Gastroesophageal sphincter (tissue), 4 donors: ENCODE results near the gene SMOC1. TPM values are rescaled to one million over a fixed set of nuclear protein-coding genes. Genes with fewer than 3 reads are reported as not detected.
A peak's percentile ranks its signal among the peaks of the same experiment; 100 is the strongest.

Experiments
- ATAC-seq: fragments of 150-250 bp; one replicate; pipeline ENCODE4 v1.9.1; 2016; ENCODE audit warnings: mild to moderate bottlenecking, moderate library complexity
- H3K27ac ChIP-seq, 4 donors: fragments of 200-600 bp; sonication (generic) in 3 of 4; 1 replicate in 3 of 4; 2 replicates in 1 of 4; pipeline ENCODE4 v1.5.1; 2016 to 2019
- H3K27me3 ChIP-seq: fragments of 200-600 bp; sonication (generic); one replicate; pipeline ENCODE4 v1.5.1; 2019
- H3K36me3 ChIP-seq, 2 donors: fragments of 200-600 bp; sonication (generic); one replicate each; pipeline ENCODE4 v1.5.1; 2019; ENCODE audit warnings: control low read depth in 1 of 2
- H3K4me1 ChIP-seq, 3 donors: fragments of 200-600 bp; sonication (generic); 1 replicate in 2 of 3; 2 replicates in 1 of 3; pipeline ENCODE4 v1.5.1; 2016 to 2019; ENCODE audit warnings: control low read depth in 2 of 3
- H3K4me3 ChIP-seq, 2 donors: fragments of 200-600 bp; sonication (generic); one replicate each; pipeline ENCODE4 v1.5.1; 2019; ENCODE audit warnings: mild to moderate bottlenecking in 1 of 2, moderate library complexity in 1 of 2
- H3K9me3 ChIP-seq, 3 donors: fragments of 200-600 bp; sonication (generic); one replicate each; pipeline ENCODE4 v1.5.1; 2017 to 2019; ENCODE audit warnings: control low read depth in 2 of 3
- CTCF ChIP-seq, 4 experiments: fragments of 200-600 bp in 2 of 4; fragments of 450-650 bp in 2 of 4; sonication (generic) in 1 of 4; IDR thresholded peaks; one replicate each; pipeline ENCODE4 v1.5.1; 2017 to 2019; ENCODE audit warnings: antibody characterized with exemption in 4 of 4, mild to moderate bottlenecking in 2 of 4, moderate library complexity in 2 of 4
- EP300 ChIP-seq: sonication (generic); formaldehyde crosslinking; IDR thresholded peaks from one replicate; pipeline ENCODE4 v1.6.1; 2017; ENCODE audit warnings: antibody characterized with exemption, mild to moderate bottlenecking
- POLR2A ChIP-seq, 2 donors: fragments of 450-650 bp; IDR thresholded peaks; one replicate each; pipeline ENCODE4 v1.6.1; 2017; ENCODE audit warnings: antibody characterized with exemption in 2 of 2, mild to moderate bottlenecking in 2 of 2, moderate library complexity in 1 of 2
- POLR2AphosphoS5 ChIP-seq: sonication (generic); formaldehyde crosslinking; IDR thresholded peaks from one replicate; pipeline ENCODE4 v1.6.1; 2017; ENCODE audit warnings: antibody characterized with exemption
- WGBS, 2 donors: methylation state at CpG; one replicate each; pipeline ENCODE4 v1.1.5; 2018; ENCODE audit warnings: low coverage in 1 of 2; 5-methylcytosine and 5-hydroxymethylcytosine counted together
- total RNA-seq, 4 donors: library from RNA; depleted of rRNA; stranded (reverse); fragments of >200 nt; gene quantifications; one replicate each; pipeline ENCODE4 v1.1.0, GENCODE V29; 2016

SMOC1 gene
- total RNA-seq, 4 donors from 2014 or later, result 0.19 to 11.8 (median 0.31) TPM; not detected in 1

GRCh38 chr14:69982886-69983285, 103.7 kb downstream of the SMOC1 start:
- H3K36me3 ChIP-seq, result no peaks in the 10 kb centered on the region
- TF ChIP-seq EP300 (no peak), POLR2A (IDR thresholded peaks at IDR 0.05) (no peak), POLR2AphosphoS5 (no peak), CTCF (IDR thresholded peaks at IDR 0.05) (no peak)
- 57% methylated on average over 7 of the region's 7 CpGs; no CpG with 5 or more reads in 1 of the 2 donors for WGBS, 2 donors
- H3K27ac ChIP-seq, result no peak overlapping the region
- H3K4me3 ChIP-seq, result no peak overlapping the region
- peaks cover 22% of the 10 kb centered on the region for H3K27me3 ChIP-seq
- no peak for ATAC-seq
- no peaks in the 10 kb centered on the region for H3K9me3 ChIP-seq
- peaks cover 0 to 8% (median 0%) of the 10 kb centered on the region in 3 donors for H3K4me1 ChIP-seq

GRCh38 chr14:69983317-69983716, 104.1 kb downstream of the SMOC1 start:
- H3K36me3 ChIP-seq, result no peaks in the 10 kb centered on the region
- peaks cover 22% of the 10 kb centered on the region for H3K27me3 ChIP-seq
- H3K4me3 ChIP-seq, result no peak overlapping the region
- 63 to 83% methylated on average over 2 to 3 of the region's 4 CpGs for WGBS, 2 donors
- no peak for ATAC-seq
- no peak overlapping the region for H3K27ac ChIP-seq
- no peaks in the 10 kb centered on the region for H3K9me3 ChIP-seq
- H3K4me1 ChIP-seq, result peaks cover 0 to 8% (median 0%) of the 10 kb centered on the region in 3 donors
- no peak for TF ChIP-seq POLR2A (IDR thresholded peaks at IDR 0.05)
- no peak for TF ChIP-seq POLR2AphosphoS5
- TF ChIP-seq EP300, result no peak
- TF ChIP-seq CTCF (IDR thresholded peaks at IDR 0.05), result no peak

- H3K4me3 ChIP-seq, result no peak overlapping the region
- H3K27me3 ChIP-seq, result peaks cover 8% of the 10 kb centered on the region
- no peak overlapping the region for H3K27ac ChIP-seq
- TF ChIP-seq CTCF (IDR thresholded peaks at IDR 0.05) (no peak), POLR2AphosphoS5 (no peak), EP300 (no peak), POLR2A (IDR thresholded peaks at IDR 0.05) (no peak)
- 55 to 71% methylated on average over 1 of the region's 1 CpG for WGBS, 2 donors
- peaks cover 0 to 18% (median 0%) of the 10 kb centered on the region in 3 donors for H3K4me1 ChIP-seq
- H3K36me3 ChIP-seq, result no peaks in the 10 kb centered on the region
- no peaks in the 10 kb centered on the region for H3K9me3 ChIP-seq
- peak; percentile 57 for ATAC-seq
These were observed 106.2 kb downstream of the SMOC1 start for GRCh38 chr14:69985463-69985862.

GRCh38 chr14:69986336-69986735, 107.1 kb downstream of the SMOC1 start:
- H3K27ac ChIP-seq, result no peak overlapping the region
- peaks cover 5% of the 10 kb centered on the region for H3K27me3 ChIP-seq
- 70 to 81% methylated on average over 7 of the region's 7 CpGs for WGBS, 2 donors
- TF ChIP-seq POLR2A (IDR thresholded peaks at IDR 0.05) (no peak), EP300 (no peak), POLR2AphosphoS5 (no peak), CTCF (IDR thresholded peaks at IDR 0.05) (no peak)
- no peak overlapping the region for H3K4me3 ChIP-seq
- no peaks in the 10 kb centered on the region for H3K36me3 ChIP-seq
- peaks cover 0 to 21% (median 0%) of the 10 kb centered on the region in 3 donors for H3K4me1 ChIP-seq
- no peak for ATAC-seq
- H3K9me3 ChIP-seq, result no peaks in the 10 kb centered on the region

GRCh38 chr14:69987406-69988121, 108.3 kb downstream of the SMOC1 start:
- no peak for ATAC-seq
- H3K9me3 ChIP-seq, result no peaks in the 10 kb centered on the region
- peaks cover 5% of the 10 kb centered on the region for H3K27me3 ChIP-seq
- H3K36me3 ChIP-seq, result no peaks in the 10 kb centered on the region
- TF ChIP-seq EP300 (no peak), CTCF (IDR thresholded peaks at IDR 0.05) (no peak), POLR2A (IDR thresholded peaks at IDR 0.05) (no peak), POLR2AphosphoS5 (no peak)
- WGBS, 2 donors, result 76% methylated on average over 3 to 13 of the region's 13 CpGs
- no peak overlapping the region for H3K4me3 ChIP-seq
- peaks cover 0 to 15% (median 0%) of the 10 kb centered on the region in 3 donors for H3K4me1 ChIP-seq
- no peak overlapping the region for H3K27ac ChIP-seq
